HEK293 (cell line): ENCODE measurements around the gene GTPBP1.

Experiments used
- IKZF3 ChIP-seq: fragments of 450-650 bp; IDR thresholded peaks from 2 replicates; pipeline ENCODE4 v1.5.0; 2018; ENCODE audit warnings: missing biosample characterization, mild to moderate bottlenecking, missing genetic modification characterization, moderate library complexity
- KLF10 ChIP-seq: fragments of 450-650 bp; IDR thresholded peaks from 2 replicates; pipeline ENCODE4 v1.5.1; 2018; ENCODE audit warnings: missing biosample characterization, mild to moderate bottlenecking, missing genetic modification characterization
- ZNF133 ChIP-seq: fragments of 450-650 bp; formaldehyde crosslinking; IDR thresholded peaks from 2 replicates; pipeline ENCODE4 v1.5.1; 2016; ENCODE audit warnings: missing biosample characterization, missing genetic modification characterization
- ZNF510 ChIP-seq: fragments of 450-650 bp; formaldehyde crosslinking; IDR thresholded peaks from 2 replicates; pipeline ENCODE4 v1.5.1; 2018; ENCODE audit warnings: mild to moderate bottlenecking, missing genetic modification characterization, missing biosample characterization; ENCODE audit not compliant: insufficient replicate concordance
- TF ChIP-seq, protein P1 (sequence below): IDR thresholded peaks from 2 replicates; pipeline ENCODE4 v1.6.1; 2011; ENCODE audit warnings: mild to moderate bottlenecking, low read depth, low read length, borderline replicate concordance
- TF ChIP-seq, protein P2 (sequence below): fragments of 450-650 bp; formaldehyde crosslinking; IDR thresholded peaks from 2 replicates; pipeline ENCODE4 v1.5.1; 2016; ENCODE audit warnings: missing biosample characterization, missing genetic modification characterization
- TF ChIP-seq, protein P3 (sequence below): fragments of 450-650 bp; formaldehyde crosslinking; IDR thresholded peaks from 2 replicates; pipeline ENCODE4 v1.5.1; 2016; ENCODE audit warnings: missing biosample characterization, missing genetic modification characterization

DNA sequence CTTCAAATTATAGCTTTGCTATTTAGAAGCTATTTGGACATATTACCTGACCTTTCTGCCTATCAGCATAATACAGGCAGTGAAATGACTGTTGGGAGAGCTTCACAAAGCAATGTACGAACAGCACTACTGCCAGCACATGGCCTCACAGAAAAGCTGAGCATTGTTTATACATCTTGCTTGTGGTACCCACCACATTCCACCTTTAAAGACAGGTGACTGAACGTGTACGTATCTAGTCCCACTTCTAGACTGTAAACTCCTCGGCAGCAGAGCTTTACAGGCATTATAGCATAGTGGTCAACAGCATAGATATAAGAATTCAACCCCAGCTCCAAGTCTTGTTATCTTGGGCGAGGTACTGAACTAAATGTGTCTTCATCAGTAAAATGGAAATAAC lies 6.6 kb upstream of the GTPBP1 start:
- TF ChIP-seq, protein P1, sequence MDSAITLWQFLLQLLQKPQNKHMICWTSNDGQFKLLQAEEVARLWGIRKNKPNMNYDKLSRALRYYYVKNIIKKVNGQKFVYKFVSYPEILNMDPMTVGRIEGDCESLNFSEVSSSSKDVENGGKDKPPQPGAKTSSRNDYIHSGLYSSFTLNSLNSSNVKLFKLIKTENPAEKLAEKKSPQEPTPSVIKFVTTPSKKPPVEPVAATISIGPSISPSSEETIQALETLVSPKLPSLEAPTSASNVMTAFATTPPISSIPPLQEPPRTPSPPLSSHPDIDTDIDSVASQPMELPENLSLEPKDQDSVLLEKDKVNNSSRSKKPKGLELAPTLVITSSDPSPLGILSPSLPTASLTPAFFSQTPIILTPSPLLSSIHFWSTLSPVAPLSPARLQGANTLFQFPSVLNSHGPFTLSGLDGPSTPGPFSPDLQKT = no peak
- TF ChIP-seq ZNF133 (no peak), KLF10 (tag by site-specific recombination) (no peak), ZNF510 (tag by site-specific recombination) (no peak), IKZF3 (tag by site-specific recombination) (no peak)
- TF ChIP-seq, protein P2, sequence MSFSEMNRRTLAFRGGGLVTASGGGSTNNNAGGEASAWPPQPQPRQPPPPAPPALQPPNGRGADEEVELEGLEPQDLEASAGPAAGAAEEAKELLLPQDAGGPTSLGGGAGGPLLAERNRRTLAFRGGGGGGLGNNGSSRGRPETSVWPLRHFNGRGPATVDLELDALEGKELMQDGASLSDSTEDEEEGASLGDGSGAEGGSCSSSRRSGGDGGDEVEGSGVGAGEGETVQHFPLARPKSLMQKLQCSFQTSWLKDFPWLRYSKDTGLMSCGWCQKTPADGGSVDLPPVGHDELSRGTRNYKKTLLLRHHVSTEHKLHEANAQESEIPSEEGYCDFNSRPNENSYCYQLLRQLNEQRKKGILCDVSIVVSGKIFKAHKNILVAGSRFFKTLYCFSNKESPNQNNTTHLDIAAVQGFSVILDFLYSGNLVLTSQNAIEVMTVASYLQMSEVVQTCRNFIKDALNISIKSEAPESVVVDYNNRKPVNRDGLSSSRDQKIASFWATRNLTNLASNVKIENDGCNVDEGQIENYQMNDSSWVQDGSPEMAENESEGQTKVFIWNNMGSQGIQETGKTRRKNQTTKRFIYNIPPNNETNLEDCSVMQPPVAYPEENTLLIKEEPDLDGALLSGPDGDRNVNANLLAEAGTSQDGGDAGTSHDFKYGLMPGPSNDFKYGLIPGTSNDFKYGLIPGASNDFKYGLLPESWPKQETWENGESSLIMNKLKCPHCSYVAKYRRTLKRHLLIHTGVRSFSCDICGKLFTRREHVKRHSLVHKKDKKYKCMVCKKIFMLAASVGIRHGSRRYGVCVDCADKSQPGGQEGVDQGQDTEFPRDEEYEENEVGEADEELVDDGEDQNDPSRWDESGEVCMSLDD (tag by site-specific recombination) = no peak
- TF ChIP-seq, protein P3, sequence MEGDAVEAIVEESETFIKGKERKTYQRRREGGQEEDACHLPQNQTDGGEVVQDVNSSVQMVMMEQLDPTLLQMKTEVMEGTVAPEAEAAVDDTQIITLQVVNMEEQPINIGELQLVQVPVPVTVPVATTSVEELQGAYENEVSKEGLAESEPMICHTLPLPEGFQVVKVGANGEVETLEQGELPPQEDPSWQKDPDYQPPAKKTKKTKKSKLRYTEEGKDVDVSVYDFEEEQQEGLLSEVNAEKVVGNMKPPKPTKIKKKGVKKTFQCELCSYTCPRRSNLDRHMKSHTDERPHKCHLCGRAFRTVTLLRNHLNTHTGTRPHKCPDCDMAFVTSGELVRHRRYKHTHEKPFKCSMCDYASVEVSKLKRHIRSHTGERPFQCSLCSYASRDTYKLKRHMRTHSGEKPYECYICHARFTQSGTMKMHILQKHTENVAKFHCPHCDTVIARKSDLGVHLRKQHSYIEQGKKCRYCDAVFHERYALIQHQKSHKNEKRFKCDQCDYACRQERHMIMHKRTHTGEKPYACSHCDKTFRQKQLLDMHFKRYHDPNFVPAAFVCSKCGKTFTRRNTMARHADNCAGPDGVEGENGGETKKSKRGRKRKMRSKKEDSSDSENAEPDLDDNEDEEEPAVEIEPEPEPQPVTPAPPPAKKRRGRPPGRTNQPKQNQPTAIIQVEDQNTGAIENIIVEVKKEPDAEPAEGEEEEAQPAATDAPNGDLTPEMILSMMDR = no peak
